Measurements from ENCODE around the gene FAM3C. TPM values are rescaled to one million over a fixed set of nuclear protein-coding genes. Genes with fewer than 3 reads are reported as not detected.

FAM3C gene
- total and polyA plus RNA-seq, 2 donors (not counting 1 experiment from before 2014, with no cell fraction given) = 38.7 to 75.4 TPM

DNA sequence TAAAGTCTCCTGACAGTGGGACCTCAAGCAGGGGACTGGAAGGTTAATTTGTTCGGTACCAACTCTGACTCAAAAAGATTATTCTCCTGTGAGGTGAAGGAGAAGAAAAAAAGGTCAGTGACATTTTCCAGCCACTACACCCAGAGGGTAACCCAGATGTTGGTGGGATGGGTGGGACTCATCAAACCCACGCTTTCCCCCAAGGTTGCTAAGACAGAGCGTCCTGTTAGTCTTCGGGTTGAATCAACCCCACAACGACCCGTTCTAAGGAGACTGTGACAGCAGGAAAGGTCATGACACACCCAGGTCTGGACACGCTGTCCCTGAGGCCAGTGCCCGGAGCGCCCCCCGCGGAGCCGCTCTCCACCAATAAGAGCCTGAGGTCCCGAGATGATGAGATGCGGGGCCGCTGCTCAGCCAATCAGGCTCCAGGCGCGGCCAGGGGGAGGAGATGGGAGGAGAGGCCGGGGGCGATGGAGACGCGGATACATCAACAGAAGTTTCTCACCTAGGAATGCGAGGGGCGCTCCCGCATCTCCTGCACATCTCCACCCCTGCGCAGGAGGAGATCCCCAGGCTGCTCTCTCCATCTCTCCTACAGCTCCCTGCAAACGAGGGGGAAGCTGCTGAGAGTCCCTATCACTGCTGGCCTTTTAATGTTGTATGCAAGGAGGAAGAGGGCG is 67.5 kb downstream of the FAM3C start, which contains the start of gene WNT16:
WNT16 (plus strand) TSS at position 493 of the 683 bp plus-strand sequence. CDS start 293 bp downstream, outside the sequence.
- Histone ChIP-seq H3K9me3 (ENCODE audit: control extremely low read depth in 1 of 3, control insufficient read depth in 2 of 3, insufficient read depth in 1 of 3, low read length in 2 of 3) (no peaks in the 10 kb centered on the region), H3K4me1 (ENCODE audit: control insufficient read depth in 2 of 2, insufficient read depth in 2 of 2, low read length in 2 of 2) (peaks cover 20 to 21% of the 10 kb centered on the region in 2 donors), H2AFZ (ENCODE audit: insufficient read depth, low read depth, low read length, poor library complexity, severe bottlenecking) (peak within 1 kb of the TSS; percentile 86), H3K27ac (ENCODE audit: low read length in 2 of 2) (peak within 1 kb of the TSS; percentile 25 to 32), H3K9ac (ENCODE audit: low read length) (peak within 1 kb of the TSS; percentile 76), H3K36me3 (replicated peaks in 1 of 2; ENCODE audit: control extremely low read depth in 1 of 2, control insufficient read depth in 1 of 2, extremely low read depth in 1 of 2, insufficient read depth in 2 of 2, low read length in 1 of 2) (no peaks in the 10 kb centered on the region), H3K79me2 (ENCODE audit: control insufficient read depth, insufficient read depth, low read length) (peaks cover 26% of the 10 kb centered on the region), H3K4me3 (ENCODE audit: control extremely low read depth in 1 of 5, extremely low read depth in 1 of 5, insufficient read depth in 1 of 5, low read depth in 2 of 5, low read length in 4 of 5) (peak within 1 kb of the TSS; percentile 54 to 97 (median 86)), H3K27me3 (replicated peaks in 1 of 4; ENCODE audit: control extremely low read depth in 1 of 4, control insufficient read depth in 3 of 4, insufficient read depth in 4 of 4, low read length in 3 of 4) (peaks cover 0 to 3% (median 0%) of the 10 kb centered on the region in 4 experiments), H4K20me1 (ENCODE audit: control insufficient read depth, insufficient read depth, low read length, poor library complexity, severe bottlenecking) (no peaks in the 10 kb centered on the region), H3K4me2 (replicated peaks; ENCODE audit: low read depth, low read length, poor library complexity, severe bottlenecking) (peak within 1 kb of the TSS; percentile 90)
- DNase-seq (peak; percentile 52), ATAC-seq (ENCODE audit: low read depth) (peak; percentile 60)
- ChIA-PET CTCF (interaction anchor here (0.6 to 3.1 kb wide), 6 partner anchors 24 to 201 kb away, joined by 3 to 24 read pairs (median 4); no protein-coding TSS in a partner anchor), POLR2A (no interaction called here)
- peaks cover 46% of the 10 kb centered on the region for H3K4me1 Mint-ChIP-seq
- intact Hi-C loops (cut with micrococcal nuclease) = loop anchor here (2.0 kb wide), 3 partner anchors 16 to 190 kb away; no protein-coding TSS in a partner anchor
- H3K4me3 Mint-ChIP-seq = peak within 1 kb of the TSS; percentile 91
- WGBS (ENCODE audit: insufficient coverage) = 33% methylated on average over 19 of the region's 27 CpGs
- H3K27me3 Mint-ChIP-seq = peaks cover 13% of the 10 kb centered on the region
- H3K27ac Mint-ChIP-seq = peak within 1 kb of the TSS; percentile 92
- no peak for TF ChIP-seq EZH2 (IDR thresholded peaks at IDR 0.05; ENCODE audit: borderline replicate concordance, insufficient read depth, low read depth, low read length, poor library complexity, severe bottlenecking)
- TF ChIP-seq, protein P1, sequence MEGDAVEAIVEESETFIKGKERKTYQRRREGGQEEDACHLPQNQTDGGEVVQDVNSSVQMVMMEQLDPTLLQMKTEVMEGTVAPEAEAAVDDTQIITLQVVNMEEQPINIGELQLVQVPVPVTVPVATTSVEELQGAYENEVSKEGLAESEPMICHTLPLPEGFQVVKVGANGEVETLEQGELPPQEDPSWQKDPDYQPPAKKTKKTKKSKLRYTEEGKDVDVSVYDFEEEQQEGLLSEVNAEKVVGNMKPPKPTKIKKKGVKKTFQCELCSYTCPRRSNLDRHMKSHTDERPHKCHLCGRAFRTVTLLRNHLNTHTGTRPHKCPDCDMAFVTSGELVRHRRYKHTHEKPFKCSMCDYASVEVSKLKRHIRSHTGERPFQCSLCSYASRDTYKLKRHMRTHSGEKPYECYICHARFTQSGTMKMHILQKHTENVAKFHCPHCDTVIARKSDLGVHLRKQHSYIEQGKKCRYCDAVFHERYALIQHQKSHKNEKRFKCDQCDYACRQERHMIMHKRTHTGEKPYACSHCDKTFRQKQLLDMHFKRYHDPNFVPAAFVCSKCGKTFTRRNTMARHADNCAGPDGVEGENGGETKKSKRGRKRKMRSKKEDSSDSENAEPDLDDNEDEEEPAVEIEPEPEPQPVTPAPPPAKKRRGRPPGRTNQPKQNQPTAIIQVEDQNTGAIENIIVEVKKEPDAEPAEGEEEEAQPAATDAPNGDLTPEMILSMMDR (IDR thresholded peaks at IDR 0.05) = no peak
- no peaks in the 10 kb centered on the region for H3K9me3 Mint-ChIP-seq (ENCODE audit: insufficient read depth)

DNA sequence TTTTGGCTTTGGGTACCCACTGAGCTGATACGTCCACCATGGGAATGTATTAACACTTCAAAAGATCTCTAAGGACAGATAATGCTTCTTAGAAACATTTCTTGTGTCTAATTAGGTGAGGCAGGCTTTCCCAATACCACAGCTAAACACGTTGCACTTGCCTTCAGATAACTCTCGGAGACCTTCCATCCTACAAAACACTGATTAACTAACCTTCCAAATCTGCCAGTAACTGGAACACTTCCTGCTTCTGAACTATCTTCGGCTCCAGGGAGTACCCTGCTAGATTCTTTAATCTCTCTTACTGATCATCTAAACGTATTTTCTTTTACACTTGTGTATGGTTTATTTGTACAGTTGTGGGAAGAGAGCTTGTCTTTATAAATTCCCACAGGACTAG is 68.4 kb downstream of the FAM3C start:
- Histone ChIP-seq H3K9ac (ENCODE audit: low read length) (no peak overlapping the region), H2AFZ (ENCODE audit: insufficient read depth, low read depth, low read length, poor library complexity, severe bottlenecking) (no peak overlapping the region), H3K4me2 (replicated peaks; ENCODE audit: low read depth, low read length, poor library complexity, severe bottlenecking) (no peak overlapping the region), H3K79me2 (ENCODE audit: control insufficient read depth, insufficient read depth, low read length) (peaks cover 26% of the 10 kb centered on the region), H4K20me1 (ENCODE audit: control insufficient read depth, insufficient read depth, low read length, poor library complexity, severe bottlenecking) (no peaks in the 10 kb centered on the region), H3K4me1 (ENCODE audit: control insufficient read depth in 2 of 2, insufficient read depth in 2 of 2, low read length in 2 of 2) (peaks cover 20 to 21% of the 10 kb centered on the region in 2 donors), H3K27ac (ENCODE audit: low read length in 2 of 2) (no peak overlapping the region), H3K9me3 (ENCODE audit: control extremely low read depth in 1 of 3, control insufficient read depth in 2 of 3, insufficient read depth in 1 of 3, low read length in 2 of 3) (no peaks in the 10 kb centered on the region), H3K27me3 (replicated peaks in 1 of 4; ENCODE audit: control extremely low read depth in 1 of 4, control insufficient read depth in 3 of 4, insufficient read depth in 4 of 4, low read length in 3 of 4) (peaks cover 0 to 3% (median 0%) of the 10 kb centered on the region in 4 experiments), H3K36me3 (replicated peaks in 1 of 2; ENCODE audit: control extremely low read depth in 1 of 2, control insufficient read depth in 1 of 2, extremely low read depth in 1 of 2, insufficient read depth in 2 of 2, low read length in 1 of 2) (no peaks in the 10 kb centered on the region), H3K4me3 (ENCODE audit: control extremely low read depth in 1 of 5, extremely low read depth in 1 of 5, insufficient read depth in 1 of 5, low read depth in 2 of 5, low read length in 4 of 5) (no peak overlapping the region)
- POLR2A ChIA-PET = no interaction called here
- Mint-ChIP-seq H3K9me3 (ENCODE audit: insufficient read depth) (no peaks in the 10 kb centered on the region), H3K27ac (no peak overlapping the region), H3K4me1 (peaks cover 48% of the 10 kb centered on the region), H3K27me3 (peaks cover 13% of the 10 kb centered on the region), H3K4me3 (no peak overlapping the region)
- intact Hi-C loops (cut with micrococcal nuclease) = loop anchor here (2.0 kb wide), 3 partner anchors 15 to 189 kb away; no protein-coding TSS in a partner anchor
- ATAC-seq (ENCODE audit: low read depth) = no peak
- no peak for DNase-seq
- 80% methylated on average over 1 of the region's 5 CpGs for WGBS (ENCODE audit: insufficient coverage)
- CTCF ChIA-PET = interaction anchor here (1.0 to 1.5 kb wide), 3 partner anchors 39 to 164 kb away, joined by 4 to 5 read pairs (median 5); no protein-coding TSS in a partner anchor
- TF ChIP-seq, protein P1 (IDR thresholded peaks at IDR 0.05) = no peak
- no peak for TF ChIP-seq EZH2 (IDR thresholded peaks at IDR 0.05; ENCODE audit: borderline replicate concordance, insufficient read depth, low read depth, low read length, poor library complexity, severe bottlenecking)

Measured in B cell (primary cell).